ENCODE measurements around the gene TAF11L14.

The TAF11L14 gene

GRCh38 chr5:17680737-17681136 lies 46.5 kb downstream of the TAF11L14 start:
- no peak for DNase-seq

Measured in CD4-positive, alpha-beta T cell treated with Interleukin-12 subunit alpha and Interleukin-12 subunit beta, for 1 hour (primary cell).